GM12878 (cell line): Measurements from ENCODE around the gene CEP97. TPM values are rescaled to one million over a fixed set of nuclear protein-coding genes. Genes with fewer than 3 reads are reported as not detected.

Source experiments
- EZH2 ChIP-seq: IDR thresholded peaks from 2 replicates; pipeline ENCODE4 v1.6.1; 2012; ENCODE audit warnings: low read depth, mild to moderate bottlenecking, control low read depth, inconsistent platforms, low read length, borderline replicate concordance; ENCODE audit not compliant: control insufficient read depth
- FOXM1 ChIP-seq: IDR thresholded peaks from 2 replicates; pipeline ENCODE4 v1.6.1; 2012; ENCODE audit warnings: low read depth, mild to moderate bottlenecking, inconsistent platforms, low read length, moderate library complexity
- KAT2A ChIP-seq: conservative IDR thresholded peaks from 2 replicates; pipeline ENCODE4 v1.6.1; 2011; ENCODE audit warnings: low read depth, low read length; ENCODE audit not compliant: control insufficient read depth
- MTA3 ChIP-seq: IDR thresholded peaks from 2 replicates; pipeline ENCODE4 v1.6.1; 2012; ENCODE audit warnings: low read length, inconsistent platforms, borderline replicate concordance
- NR2C2 ChIP-seq: IDR thresholded peaks from 2 replicates; pipeline ENCODE4 v1.6.1; 2011; ENCODE audit warnings: borderline replicate concordance, low read depth; ENCODE audit not compliant: control insufficient read depth, insufficient read length
- NR2F1 ChIP-seq: fragments of 450-650 bp; conservative IDR thresholded peaks from 2 replicates; pipeline ENCODE4 v1.6.1; 2017; ENCODE audit warnings: mild to moderate bottlenecking
- POLR2A ChIP-seq: IDR thresholded peaks from 2 replicates; pipeline ENCODE4 v1.6.1; 2011; ENCODE audit warnings: low read depth, mild to moderate bottlenecking, low read length
- SREBF2 ChIP-seq: IDR thresholded peaks from 2 replicates; pipeline ENCODE4 v1.6.1; 2012; ENCODE audit warnings: mild to moderate bottlenecking, low read length
- SRF ChIP-seq, 2 experiments: IDR thresholded peaks; 2 replicates each; pipeline ENCODE4 v1.6.1; 2011; ENCODE audit warnings: low read depth in 2 of 2, low read length in 2 of 2, mild to moderate bottlenecking in 1 of 2, moderate library complexity in 1 of 2
- SUPT20H ChIP-seq: IDR thresholded peaks from 2 replicates; pipeline ENCODE4 v1.6.1; 2011; ENCODE audit warnings: low read depth, mild to moderate bottlenecking, low read length, moderate library complexity, borderline replicate concordance; ENCODE audit not compliant: control insufficient read depth
- SUZ12 ChIP-seq: fragments of 200-600 bp; sonication (generic); IDR thresholded peaks from one replicate; pipeline ENCODE4 v1.6.1; 2018; ENCODE audit warnings: antibody characterized with exemption, mild to moderate bottlenecking; ENCODE audit not compliant: unreplicated experiment
- ZNF217 ChIP-seq: fragments of 450-650 bp; IDR thresholded peaks from 2 replicates; pipeline ENCODE4 v1.6.1; 2017; ENCODE audit warnings: antibody characterized with exemption, mild to moderate bottlenecking
- ZNF622 ChIP-seq: fragments of 450-650 bp; IDR thresholded peaks from 2 replicates; pipeline ENCODE4 v1.6.1; 2017; ENCODE audit warnings: mild to moderate bottlenecking, inconsistent platforms
- polyA plus RNA-seq, 11 experiments: library from polyadenylated mRNA; depleted of rRNA in 4 of 11; unstranded in 6 of 11; stranded (reverse) in 5 of 11; fragments of >200 nt; fragmentation: Nextera tagmentation in 4 of 11; fragmentation: Illumina TruSeq in 1 of 11; extraction: Ambion mirVana in 4 of 11; extraction: Trizol in 1 of 11; gene quantifications; 1 replicate in 1 of 11; 2 replicates in 10 of 11; pipeline versions ENCODE4 v1.2.1 to v1.2.3, GENCODE V29; 2011 to 2016; ENCODE audit warnings: inconsistent platforms in 2 of 11, missing spikeins in 2 of 11, low read depth in 1 of 11
- total RNA-seq, 4 experiments: library from RNA; depleted of rRNA in 3 of 4; stranded (reverse); fragments of >200 nt in 3 of 4; fragmentation: Illumina TruSeq in 1 of 4; extraction: Trizol in 1 of 4; gene quantifications; 2 replicates each; pipeline versions ENCODE4 v1.2.1 to v1.2.3, GENCODE V29; 2013 to 2021
- TF ChIP-seq, protein P1 (sequence below): fragments of 450-650 bp; formaldehyde crosslinking; IDR thresholded peaks from 2 replicates; pipeline ENCODE4 v1.5.0; 2022; ENCODE audit warnings: mild to moderate bottlenecking, missing genetic modification characterization
- TF ChIP-seq, protein P2 (sequence below): IDR thresholded peaks from 2 replicates; pipeline ENCODE4 v1.6.1; 2012; ENCODE audit warnings: low read depth, low read length, improper control_type of control experiment
- TF ChIP-seq, protein P3 (sequence below): IDR thresholded peaks from 2 replicates; pipeline ENCODE4 v1.6.1; 2011; ENCODE audit warnings: low read depth, low read length, improper control_type of control experiment, borderline replicate concordance
- TF ChIP-seq, protein P4 (sequence below): fragments of 450-650 bp; IDR thresholded peaks from 2 replicates; pipeline ENCODE4 v1.6.1; 2017; ENCODE audit warnings: mild to moderate bottlenecking, moderate library complexity

Gene CEP97
- total and polyA plus RNA-seq, 10 of the 15 experiments (the other 5 are each of a cell fraction or from before 2014, with no cell fraction given), result 1.9 to 13.7 (median 5.8) TPM

DNA sequence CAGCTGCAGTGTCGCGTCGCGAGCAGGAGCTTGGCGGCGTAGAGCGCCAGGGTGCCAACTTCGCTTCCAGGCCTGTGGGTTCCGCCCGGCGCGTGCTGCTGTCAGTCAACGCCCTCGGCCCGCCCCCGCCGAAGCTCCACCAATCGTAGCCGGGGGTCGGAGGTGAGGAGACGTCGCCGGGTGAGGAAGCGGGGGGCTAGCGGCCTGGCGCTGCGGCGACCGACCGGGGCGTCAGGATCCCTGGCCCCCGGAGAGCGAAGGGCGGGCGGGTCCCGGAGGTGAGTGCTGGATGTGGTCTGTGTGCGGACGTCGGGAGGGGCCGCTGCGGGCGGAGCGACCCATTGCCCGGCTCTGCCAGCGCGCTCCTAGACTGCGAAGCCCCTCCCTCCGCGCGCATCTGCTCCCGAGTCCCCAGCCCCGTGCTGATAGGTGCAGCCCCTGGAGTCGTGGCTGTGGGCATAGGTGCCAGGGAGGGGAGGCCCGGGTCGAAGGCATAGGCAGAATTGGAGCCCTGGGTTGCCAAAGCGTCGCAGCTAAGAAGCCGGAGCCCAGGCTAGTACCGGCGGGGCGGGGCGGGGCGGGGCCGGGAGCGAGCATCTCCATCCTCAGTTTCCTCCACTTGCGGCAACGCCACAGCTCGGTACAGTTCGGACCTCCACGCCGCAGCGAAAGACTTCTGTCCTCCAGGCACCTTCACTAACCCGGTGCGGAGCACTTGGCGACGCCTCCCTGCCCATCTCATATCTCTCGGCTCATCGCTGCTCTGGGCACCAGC lies 54.8 kb downstream of the CEP97 start, which contains the start of gene NXPE3 (continued):
- TF ChIP-seq, protein P1, sequence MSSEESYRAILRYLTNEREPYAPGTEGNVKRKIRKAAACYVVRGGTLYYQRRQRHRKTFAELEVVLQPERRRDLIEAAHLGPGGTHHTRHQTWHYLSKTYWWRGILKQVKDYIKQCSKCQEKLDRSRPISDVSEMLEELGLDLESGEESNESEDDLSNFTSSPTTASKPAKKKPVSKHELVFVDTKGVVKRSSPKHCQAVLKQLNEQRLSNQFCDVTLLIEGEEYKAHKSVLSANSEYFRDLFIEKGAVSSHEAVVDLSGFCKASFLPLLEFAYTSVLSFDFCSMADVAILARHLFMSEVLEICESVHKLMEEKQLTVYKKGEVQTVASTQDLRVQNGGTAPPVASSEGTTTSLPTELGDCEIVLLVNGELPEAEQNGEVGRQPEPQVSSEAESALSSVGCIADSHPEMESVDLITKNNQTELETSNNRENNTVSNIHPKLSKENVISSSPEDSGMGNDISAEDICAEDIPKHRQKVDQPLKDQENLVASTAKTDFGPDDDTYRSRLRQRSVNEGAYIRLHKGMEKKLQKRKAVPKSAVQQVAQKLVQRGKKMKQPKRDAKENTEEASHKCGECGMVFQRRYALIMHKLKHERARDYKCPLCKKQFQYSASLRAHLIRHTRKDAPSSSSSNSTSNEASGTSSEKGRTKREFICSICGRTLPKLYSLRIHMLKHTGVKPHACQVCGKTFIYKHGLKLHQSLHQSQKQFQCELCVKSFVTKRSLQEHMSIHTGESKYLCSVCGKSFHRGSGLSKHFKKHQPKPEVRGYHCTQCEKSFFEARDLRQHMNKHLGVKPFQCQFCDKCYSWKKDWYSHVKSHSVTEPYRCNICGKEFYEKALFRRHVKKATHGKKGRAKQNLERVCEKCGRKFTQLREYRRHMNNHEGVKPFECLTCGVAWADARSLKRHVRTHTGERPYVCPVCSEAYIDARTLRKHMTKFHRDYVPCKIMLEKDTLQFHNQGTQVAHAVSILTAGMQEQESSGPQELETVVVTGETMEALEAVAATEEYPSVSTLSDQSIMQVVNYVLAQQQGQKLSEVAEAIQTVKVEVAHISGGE (CRISPR knock-in tag), result no peak
- TF ChIP-seq, protein P2, sequence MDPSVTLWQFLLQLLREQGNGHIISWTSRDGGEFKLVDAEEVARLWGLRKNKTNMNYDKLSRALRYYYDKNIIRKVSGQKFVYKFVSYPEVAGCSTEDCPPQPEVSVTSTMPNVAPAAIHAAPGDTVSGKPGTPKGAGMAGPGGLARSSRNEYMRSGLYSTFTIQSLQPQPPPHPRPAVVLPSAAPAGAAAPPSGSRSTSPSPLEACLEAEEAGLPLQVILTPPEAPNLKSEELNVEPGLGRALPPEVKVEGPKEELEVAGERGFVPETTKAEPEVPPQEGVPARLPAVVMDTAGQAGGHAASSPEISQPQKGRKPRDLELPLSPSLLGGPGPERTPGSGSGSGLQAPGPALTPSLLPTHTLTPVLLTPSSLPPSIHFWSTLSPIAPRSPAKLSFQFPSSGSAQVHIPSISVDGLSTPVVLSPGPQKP, result 0 out of 2 replicates have a peak, but pooled peaks have one; percentile 14
- peak; percentile 84 for TF ChIP-seq POLR2A
- TF ChIP-seq NR2C2, result no peak
- no peak for TF ChIP-seq SUZ12
- TF ChIP-seq SRF (IDR thresholded peaks at IDR 0.05; ENCODE audit: low read depth in 2 of 2, low read length in 2 of 2), result no peak
- TF ChIP-seq MTA3, result no peak
- no peak for TF ChIP-seq SREBF2
- no peak for TF ChIP-seq FOXM1
- TF ChIP-seq NR2F1, result peak; percentile 86
- TF ChIP-seq ZNF622, result no peak
- no peak for TF ChIP-seq EZH2
- no peak for TF ChIP-seq KAT2A
- TF ChIP-seq, protein P3, sequence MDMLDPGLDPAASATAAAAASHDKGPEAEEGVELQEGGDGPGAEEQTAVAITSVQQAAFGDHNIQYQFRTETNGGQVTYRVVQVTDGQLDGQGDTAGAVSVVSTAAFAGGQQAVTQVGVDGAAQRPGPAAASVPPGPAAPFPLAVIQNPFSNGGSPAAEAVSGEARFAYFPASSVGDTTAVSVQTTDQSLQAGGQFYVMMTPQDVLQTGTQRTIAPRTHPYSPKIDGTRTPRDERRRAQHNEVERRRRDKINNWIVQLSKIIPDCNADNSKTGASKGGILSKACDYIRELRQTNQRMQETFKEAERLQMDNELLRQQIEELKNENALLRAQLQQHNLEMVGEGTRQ, result no peak
- TF ChIP-seq SUPT20H, result no peak
- TF ChIP-seq, protein P4, sequence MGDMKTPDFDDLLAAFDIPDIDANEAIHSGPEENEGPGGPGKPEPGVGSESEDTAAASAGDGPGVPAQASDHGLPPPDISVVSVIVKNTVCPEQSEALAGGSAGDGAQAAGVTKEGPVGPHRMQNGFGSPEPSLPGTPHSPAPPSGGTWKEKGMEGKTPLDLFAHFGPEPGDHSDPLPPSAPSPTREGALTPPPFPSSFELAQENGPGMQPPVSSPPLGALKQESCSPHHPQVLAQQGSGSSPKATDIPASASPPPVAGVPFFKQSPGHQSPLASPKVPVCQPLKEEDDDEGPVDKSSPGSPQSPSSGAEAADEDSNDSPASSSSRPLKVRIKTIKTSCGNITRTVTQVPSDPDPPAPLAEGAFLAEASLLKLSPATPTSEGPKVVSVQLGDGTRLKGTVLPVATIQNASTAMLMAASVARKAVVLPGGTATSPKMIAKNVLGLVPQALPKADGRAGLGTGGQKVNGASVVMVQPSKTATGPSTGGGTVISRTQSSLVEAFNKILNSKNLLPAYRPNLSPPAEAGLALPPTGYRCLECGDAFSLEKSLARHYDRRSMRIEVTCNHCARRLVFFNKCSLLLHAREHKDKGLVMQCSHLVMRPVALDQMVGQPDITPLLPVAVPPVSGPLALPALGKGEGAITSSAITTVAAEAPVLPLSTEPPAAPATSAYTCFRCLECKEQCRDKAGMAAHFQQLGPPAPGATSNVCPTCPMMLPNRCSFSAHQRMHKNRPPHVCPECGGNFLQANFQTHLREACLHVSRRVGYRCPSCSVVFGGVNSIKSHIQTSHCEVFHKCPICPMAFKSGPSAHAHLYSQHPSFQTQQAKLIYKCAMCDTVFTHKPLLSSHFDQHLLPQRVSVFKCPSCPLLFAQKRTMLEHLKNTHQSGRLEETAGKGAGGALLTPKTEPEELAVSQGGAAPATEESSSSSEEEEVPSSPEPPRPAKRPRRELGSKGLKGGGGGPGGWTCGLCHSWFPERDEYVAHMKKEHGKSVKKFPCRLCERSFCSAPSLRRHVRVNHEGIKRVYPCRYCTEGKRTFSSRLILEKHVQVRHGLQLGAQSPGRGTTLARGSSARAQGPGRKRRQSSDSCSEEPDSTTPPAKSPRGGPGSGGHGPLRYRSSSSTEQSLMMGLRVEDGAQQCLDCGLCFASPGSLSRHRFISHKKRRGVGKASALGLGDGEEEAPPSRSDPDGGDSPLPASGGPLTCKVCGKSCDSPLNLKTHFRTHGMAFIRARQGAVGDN, result peak; percentile 86
- TF ChIP-seq ZNF217, result no peak
